Brain microvascular endothelial cell (primary cell): ENCODE data around the gene MRLN.

Experiments used
- DNase-seq: peaks from one replicate; pipeline ENCODE4 v3.0.0-alpha.2; 2020
- H3K27ac ChIP-seq: fragments of 250-450 bp; sonication (Bioruptor Pico); 2 replicates; pipeline ENCODE4 v1.5.1; 2020; ENCODE audit warnings: mild to moderate bottlenecking, moderate library complexity
- H3K27me3 ChIP-seq: fragments of 250-450 bp; sonication (Bioruptor Pico); replicated peaks from 2 replicates; pipeline ENCODE4 v1.5.1; 2020; ENCODE audit warnings: mild to moderate bottlenecking
- H3K36me3 ChIP-seq: fragments of 250-450 bp; sonication (Bioruptor Pico); replicated peaks from 2 replicates; pipeline ENCODE4 v1.5.1; 2020; ENCODE audit warnings: mild to moderate bottlenecking
- H3K4me3 ChIP-seq: 2 replicates; pipeline ENCODE4 v1.5.1; 2011; ENCODE audit warnings: low read depth, mild to moderate bottlenecking, control low read depth, low read length, moderate library complexity
- CTCF ChIP-seq: IDR thresholded peaks from 2 replicates; pipeline ENCODE4 v1.5.1; 2011; ENCODE audit warnings: low read depth, mild to moderate bottlenecking, moderate library complexity, low read length, control low read depth, inconsistent platforms; ENCODE audit errors: missing control alignments
- in situ Hi-C: cut with HindIII; loops from 2 replicates; pipeline ENCODE4 v1.10.0; 2017; ENCODE audit warnings: low sequenced_read_pairs, low pct_ligation_motif_present

The MRLN gene

GRCh38 chr10:59709395-59710125 lies 43.7 kb downstream of the MRLN start, which contains the start of gene SLC16A9:
Gene SLC16A9 (minus strand): TSS chr10:59709850. CDS start chr10:59684291, 25,559 bp downstream.
- in situ Hi-C loops = no loop called here
- no peak within 1 kb of the TSS for H3K27ac ChIP-seq
- peak within 1 kb of the TSS; percentile 54 for H3K4me3 ChIP-seq
- peak; percentile 22 for DNase-seq
- no peaks in the 10 kb centered on the region for H3K36me3 ChIP-seq
- peaks cover 38% of the 10 kb centered on the region for H3K27me3 ChIP-seq
- peak; percentile 60 for TF ChIP-seq CTCF

- no peak for TF ChIP-seq CTCF
- in situ Hi-C loops = no loop called here
- H3K27me3 ChIP-seq = peaks cover 38% of the 10 kb centered on the region
- DNase-seq = no peak
- H3K36me3 ChIP-seq = no peaks in the 10 kb centered on the region
- no peak overlapping the region for H3K27ac ChIP-seq
- H3K4me3 ChIP-seq = peak overlapping the region; percentile 54
Observed at GRCh38 chr10:59708816-59709394, 44.4 kb downstream of the MRLN start.

GRCh38 chr10:59706851-59707797 lies 46.1 kb downstream of the MRLN start:
- H3K27me3 ChIP-seq = peaks cover 33% of the 10 kb centered on the region
- no peak for DNase-seq

GRCh38 chr10:59705931-59706330 lies 47.3 kb downstream of the MRLN start:
- no peak for DNase-seq
- Histone ChIP-seq H3K4me3 (no peak overlapping the region), H3K27ac (no peak overlapping the region), H3K27me3 (peaks cover 21% of the 10 kb centered on the region), H3K36me3 (no peaks in the 10 kb centered on the region)
- TF ChIP-seq CTCF = no peak
- in situ Hi-C loops = no loop called here

More at GRCh38 chr10:59706851-59707797, 46.1 kb downstream of the MRLN start:
- no peaks in the 10 kb centered on the region for H3K36me3 ChIP-seq
- H3K4me3 ChIP-seq = no peak overlapping the region
- no peak for TF ChIP-seq CTCF
- no peak overlapping the region for H3K27ac ChIP-seq
- in situ Hi-C loops = no loop called here

- no peak overlapping the region for H3K4me3 ChIP-seq
Observed at GRCh38 chr10:59704630-59705029, 48.6 kb downstream of the MRLN start.

More at GRCh38 chr10:59704630-59705029, 48.6 kb downstream of the MRLN start:
- Histone ChIP-seq H3K27me3 (peaks cover 14% of the 10 kb centered on the region), H3K27ac (no peak overlapping the region), H3K36me3 (no peaks in the 10 kb centered on the region)
- TF ChIP-seq CTCF = no peak
- in situ Hi-C loops = no loop called here
- DNase-seq = no peak
